OCI-LY7 (cell line): Measurements from ENCODE around the gene VPS37C.

ENCODE experiments used
- CTCF ChIP-seq: fragments of 200-600 bp; sonication (generic); conservative IDR thresholded peaks from 2 replicates; pipeline ENCODE4 v1.5.1; 2014; ENCODE audit warnings: mild to moderate bottlenecking, antibody characterized with exemption, low read length, moderate library complexity, mixed read lengths
- EZH2phosphoT487 ChIP-seq: fragments of 200-600 bp; sonication (generic); IDR thresholded peaks from 2 replicates; pipeline ENCODE4 v1.6.1; 2018; ENCODE audit warnings: low read depth, borderline replicate concordance, mild to moderate bottlenecking, mixed run types, antibody characterized with exemption, low read length, moderate library complexity, mixed read lengths

- TF ChIP-seq CTCF (no peak), EZH2phosphoT487 (no peak)
These were observed 28.1 kb downstream of the VPS37C start for GRCh38 chr11:61133145-61133544.
